Choroid plexus epithelial cell (primary cell): ENCODE data around the gene MYO9A.

Source experiments
- DNase-seq: peaks from one replicate; pipeline ENCODE4 v3.0.0-alpha.2; 2010; ENCODE audit warnings: low read depth
- H3K4me3 ChIP-seq: 2 replicates; pipeline ENCODE4 v1.5.1; 2011; ENCODE audit warnings: low read depth, mild to moderate bottlenecking, control low read depth, low read length, moderate library complexity
- CTCF ChIP-seq: conservative IDR thresholded peaks from 2 replicates; pipeline ENCODE4 v1.5.1; 2011; ENCODE audit warnings: low read depth, mild to moderate bottlenecking, control low read depth, inconsistent platforms, low read length, moderate library complexity

The MYO9A gene, protein sequence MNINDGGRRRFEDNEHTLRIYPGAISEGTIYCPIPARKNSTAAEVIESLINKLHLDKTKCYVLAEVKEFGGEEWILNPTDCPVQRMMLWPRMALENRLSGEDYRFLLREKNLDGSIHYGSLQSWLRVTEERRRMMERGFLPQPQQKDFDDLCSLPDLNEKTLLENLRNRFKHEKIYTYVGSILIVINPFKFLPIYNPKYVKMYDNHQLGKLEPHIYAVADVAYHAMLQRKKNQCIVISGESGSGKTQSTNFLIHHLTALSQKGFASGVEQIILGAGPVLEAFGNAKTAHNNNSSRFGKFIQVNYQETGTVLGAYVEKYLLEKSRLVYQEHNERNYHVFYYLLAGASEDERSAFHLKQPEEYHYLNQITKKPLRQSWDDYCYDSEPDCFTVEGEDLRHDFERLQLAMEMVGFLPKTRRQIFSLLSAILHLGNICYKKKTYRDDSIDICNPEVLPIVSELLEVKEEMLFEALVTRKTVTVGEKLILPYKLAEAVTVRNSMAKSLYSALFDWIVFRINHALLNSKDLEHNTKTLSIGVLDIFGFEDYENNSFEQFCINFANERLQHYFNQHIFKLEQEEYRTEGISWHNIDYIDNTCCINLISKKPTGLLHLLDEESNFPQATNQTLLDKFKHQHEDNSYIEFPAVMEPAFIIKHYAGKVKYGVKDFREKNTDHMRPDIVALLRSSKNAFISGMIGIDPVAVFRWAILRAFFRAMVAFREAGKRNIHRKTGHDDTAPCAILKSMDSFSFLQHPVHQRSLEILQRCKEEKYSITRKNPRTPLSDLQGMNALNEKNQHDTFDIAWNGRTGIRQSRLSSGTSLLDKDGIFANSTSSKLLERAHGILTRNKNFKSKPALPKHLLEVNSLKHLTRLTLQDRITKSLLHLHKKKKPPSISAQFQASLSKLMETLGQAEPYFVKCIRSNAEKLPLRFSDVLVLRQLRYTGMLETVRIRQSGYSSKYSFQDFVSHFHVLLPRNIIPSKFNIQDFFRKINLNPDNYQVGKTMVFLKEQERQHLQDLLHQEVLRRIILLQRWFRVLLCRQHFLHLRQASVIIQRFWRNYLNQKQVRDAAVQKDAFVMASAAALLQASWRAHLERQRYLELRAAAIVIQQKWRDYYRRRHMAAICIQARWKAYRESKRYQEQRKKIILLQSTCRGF (N-terminal part only)

GRCh38 chr15:72118017-72118978 is at the start of gene MYO9A, which contains the start of gene SENP8:
MYO9A (minus strand) TSS chr15:72118150; CDS start chr15:72046563, 71,587 bp downstream.
SENP8 (plus strand) TSS chr15:72118403; CDS start chr15:72139624, 21,221 bp downstream.
- TF ChIP-seq CTCF: no peak
- DNase-seq: peak; percentile 99
- peak within 1 kb of the TSS; percentile 99 for H3K4me3 ChIP-seq

- no peak overlapping the region for H3K4me3 ChIP-seq
- TF ChIP-seq CTCF: no peak
- no peak for DNase-seq
Observed at GRCh38 chr15:72167445-72167844, 49.5 kb upstream of the MYO9A start.

GRCh38 chr15:72166716-72167417 is 48.9 kb upstream of the MYO9A start:
- H3K4me3 ChIP-seq: no peak overlapping the region
- no peak for TF ChIP-seq CTCF
- no peak for DNase-seq

DNA sequence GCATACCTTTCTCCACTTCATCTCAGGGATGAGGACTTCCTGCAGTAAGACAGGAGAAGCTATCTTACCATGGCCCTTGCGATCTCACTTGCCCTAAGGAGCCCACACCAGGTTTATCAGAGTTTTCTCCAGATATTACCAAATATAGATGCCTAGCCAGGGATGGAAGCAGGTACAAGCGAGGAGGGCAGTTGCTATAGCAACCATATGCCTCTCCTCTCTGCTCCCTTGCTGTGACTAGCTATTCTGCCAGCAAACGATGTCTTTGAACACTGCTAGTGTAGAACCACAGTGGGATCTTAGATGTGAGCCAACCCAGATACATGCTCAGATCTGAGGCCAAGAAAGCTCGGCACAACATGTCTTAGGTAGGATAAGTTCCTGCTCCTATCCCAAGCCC is 45.8 kb upstream of the MYO9A start:
- DNase-seq: no peak
- no peak overlapping the region for H3K4me3 ChIP-seq
- TF ChIP-seq CTCF: no peak

DNA sequence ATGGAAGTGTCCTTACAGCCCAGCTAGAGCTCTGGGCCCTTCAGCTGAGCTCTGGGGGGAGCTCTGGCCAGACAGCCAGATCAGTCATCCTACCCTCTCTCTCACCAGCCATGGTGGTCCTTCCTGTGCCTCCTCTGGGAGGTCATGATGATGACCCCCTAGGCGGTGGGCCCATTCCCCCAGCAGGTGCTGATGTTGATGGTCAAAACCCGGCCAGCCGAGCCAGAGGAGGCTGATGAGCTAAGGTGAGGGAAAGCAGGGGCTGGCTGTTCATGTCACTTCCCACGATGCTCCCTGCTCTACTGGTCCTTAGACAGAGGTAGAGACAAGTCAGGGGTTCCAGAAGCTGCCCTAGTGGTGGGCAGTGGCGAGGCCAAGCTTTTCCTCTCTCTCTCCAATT is 44.6 kb upstream of the MYO9A start:
- DNase-seq: no peak
- H3K4me3 ChIP-seq: no peak overlapping the region
- peak; percentile 9 for TF ChIP-seq CTCF
